ENCODE data around the gene PLCB3. TPM values are rescaled to one million over a fixed set of nuclear protein-coding genes. Genes with fewer than 3 reads are reported as not detected.

Gene PLCB3
- total and polyA plus RNA-seq, 2 of the 13 experiments (the other 11 are each of a cell fraction or from before 2014, with no cell fraction given): 7.5 to 13.8 TPM

DNA sequence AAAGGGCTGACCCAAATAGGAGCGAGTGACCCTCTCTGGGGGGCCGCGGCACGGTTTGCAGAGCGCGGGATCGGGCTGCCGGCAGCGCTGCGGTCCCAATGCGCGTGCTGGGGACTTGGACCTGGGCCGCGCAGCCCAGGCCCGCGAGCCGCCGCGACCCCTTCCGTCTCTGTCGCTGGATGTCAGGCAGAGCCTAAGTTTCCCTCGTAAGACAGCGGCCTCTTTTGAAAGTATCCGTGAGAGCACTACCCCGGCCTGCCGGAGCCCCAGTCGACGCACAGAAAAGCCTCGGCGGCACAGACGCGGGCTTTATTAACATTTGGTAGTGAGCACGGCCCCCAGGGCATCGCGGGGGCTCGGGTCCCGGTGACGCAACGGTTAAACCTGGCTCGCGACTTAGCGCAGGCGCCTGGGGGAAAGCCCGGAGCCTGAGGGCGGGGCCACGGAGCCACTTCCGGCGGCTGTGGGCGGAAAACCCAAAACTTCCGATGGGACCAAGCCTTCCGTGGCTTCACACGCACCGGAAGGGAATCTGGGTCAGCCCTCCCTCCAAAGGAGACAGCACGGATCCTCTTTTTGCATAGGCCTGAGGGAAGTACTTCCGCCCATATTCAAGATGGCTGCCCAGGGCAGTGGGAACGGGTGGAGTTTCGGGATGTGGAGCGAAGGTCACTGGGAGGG lies 18.4 kb downstream of the PLCB3 start (continued):
- peak; percentile 73; the same call in 1 of the 2 replicates for TF ChIP-seq HMGXB3 (CRISPR knock-in tag; IDR thresholded peaks at IDR 0.05; ENCODE audit: borderline replicate concordance)
- TF ChIP-seq SPEN (CRISPR knock-in tag; IDR thresholded peaks at IDR 0.05; ENCODE audit: low read depth): no peak; the same call in none of the 2 replicates
- peak; percentile 95 for TF ChIP-seq ZBTB25 (CRISPR knock-in tag; IDR thresholded peaks at IDR 0.05)
- TF ChIP-seq, protein P1, sequence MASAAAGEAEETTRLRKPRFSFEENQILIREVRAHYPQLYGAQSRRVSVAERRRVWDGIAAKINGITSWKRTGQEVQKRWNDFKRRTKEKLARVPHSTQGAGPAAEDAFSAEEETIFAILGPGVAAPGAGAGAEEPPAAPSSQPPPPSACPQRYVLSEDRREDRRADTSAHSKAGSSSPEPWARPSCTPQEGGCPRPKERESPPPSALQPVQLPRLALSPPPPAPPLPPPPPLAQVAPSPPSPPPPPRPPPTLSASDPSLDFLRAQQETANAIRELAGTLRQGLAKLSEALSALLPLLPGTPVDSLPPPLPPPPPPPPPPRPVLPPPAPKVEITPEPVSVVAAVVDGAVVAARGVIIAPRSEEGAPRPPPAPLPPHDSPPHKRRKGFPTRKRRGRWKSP (CRISPR knock-in tag; IDR thresholded peaks at IDR 0.05): peak; percentile 19; the same call in 1 of the 2 replicates
- peak; percentile 23 for TF ChIP-seq ZNF800 (CRISPR knock-in tag; IDR thresholded peaks at IDR 0.05)
- TF ChIP-seq GTF2F1 (IDR thresholded peaks at IDR 0.05; ENCODE audit: low read length): no peak
- TF ChIP-seq HMGXB4 (CRISPR knock-in tag; IDR thresholded peaks at IDR 0.05; ENCODE audit: borderline replicate concordance in 1 of 2, low read depth in 1 of 2): peak; percentile 44 to 74; a peak in 3 of 4 replicates
- no peak for TF ChIP-seq ZNF431 (CRISPR knock-in tag; IDR thresholded peaks at IDR 0.05; ENCODE audit: borderline replicate concordance, low read depth)
- no peak for TF ChIP-seq ZNF282 (IDR thresholded peaks at IDR 0.05; ENCODE audit: partially characterized antibody)
- TF ChIP-seq ZNF225 (CRISPR knock-in tag; IDR thresholded peaks at IDR 0.05): no peak
- TF ChIP-seq IKZF4 (CRISPR knock-in tag; IDR thresholded peaks at IDR 0.05; ENCODE audit: borderline replicate concordance, low read depth, not compliant biosample characterization): no peak
- TF ChIP-seq ZNF580 (CRISPR knock-in tag; IDR thresholded peaks at IDR 0.05; ENCODE audit: borderline replicate concordance, low read depth): peak; percentile 92; the same call in 1 of the 2 replicates
- peak; percentile 88 for TF ChIP-seq CEBPG (CRISPR knock-in tag; IDR thresholded peaks at IDR 0.05)
- TF ChIP-seq ZSCAN20 (CRISPR knock-in tag; IDR thresholded peaks at IDR 0.05; ENCODE audit: borderline replicate concordance): peak; percentile 44; the same call in 1 of the 2 replicates
- peak; percentile 96 for TF ChIP-seq RXRA (CRISPR knock-in tag; IDR thresholded peaks at IDR 0.05)
- TF ChIP-seq NR2C2 (CRISPR knock-in tag; IDR thresholded peaks at IDR 0.05; ENCODE audit: borderline replicate concordance): peak; percentile 100
- peak; percentile 98 for TF ChIP-seq CREM (IDR thresholded peaks at IDR 0.05)
- TF ChIP-seq CREM (CRISPR knock-in tag; IDR thresholded peaks at IDR 0.05): no peak
